Liver (tissue), 9 donors: ENCODE measurements around the gene GCNT1. TPM values are rescaled to one million over a fixed set of nuclear protein-coding genes. Genes with fewer than 3 reads are reported as not detected.

Experiments used
- DNase-seq: peaks from one replicate; pipeline ENCODE4 v3.0.0-alpha.2; 2017; ENCODE audit warnings: low spot score
- H3K27ac ChIP-seq, 2 donors: one replicate each; pipeline ENCODE4 v1.7.0; 2013; ENCODE audit warnings: inconsistent platforms in 2 of 2, low read length in 2 of 2, control low read depth in 1 of 2, low read depth in 1 of 2, mild to moderate bottlenecking in 1 of 2
- H3K27me3 ChIP-seq, 4 donors: one replicate each; pipeline versions ENCODE4 v1.6.1 to v1.7.0; 2013; ENCODE audit warnings: low read length in 3 of 4, inconsistent platforms in 1 of 4, mild to moderate bottlenecking in 1 of 4, moderate library complexity in 1 of 4; ENCODE audit not compliant: control insufficient read depth in 4 of 4, insufficient read depth in 4 of 4
- H3K36me3 ChIP-seq, 4 donors: one replicate each; pipeline versions ENCODE4 v1.6.1 to v1.7.0; 2013; ENCODE audit warnings: low read length in 3 of 4, mild to moderate bottlenecking in 3 of 4, low read depth in 1 of 4, moderate library complexity in 1 of 4; ENCODE audit not compliant: control insufficient read depth in 4 of 4, insufficient read depth in 3 of 4
- H3K4me1 ChIP-seq, 4 donors: one replicate each; pipeline versions ENCODE4 v1.6.1 to v1.7.0; 2013; ENCODE audit warnings: low read length in 3 of 4, mild to moderate bottlenecking in 3 of 4, moderate library complexity in 1 of 4; ENCODE audit not compliant: control insufficient read depth in 4 of 4, insufficient read depth in 4 of 4
- H3K4me3 ChIP-seq, 3 donors: one replicate each; pipeline versions ENCODE4 v1.6.1 to v1.7.0; 2013; ENCODE audit warnings: low read length in 3 of 3, control low read depth in 1 of 3, low read depth in 1 of 3, mild to moderate bottlenecking in 1 of 3
- H3K9ac ChIP-seq, 2 donors: one replicate each; pipeline ENCODE4 v1.7.0; 2013; ENCODE audit warnings: low read length in 2 of 2, mild to moderate bottlenecking in 2 of 2, moderate library complexity in 2 of 2, control low read depth in 1 of 2, low read depth in 1 of 2
- H3K9me3 ChIP-seq, 4 donors: one replicate each; pipeline versions ENCODE4 v1.6.1 to v1.7.0; 2013; ENCODE audit warnings: low read length in 3 of 4; ENCODE audit not compliant: control insufficient read depth in 4 of 4
- ATF3 ChIP-seq: IDR thresholded peaks from 2 replicates; pipeline ENCODE4 v1.6.1; 2016; ENCODE audit warnings: antibody characterized with exemption
- EGR1 ChIP-seq, 2 donors: IDR thresholded peaks; 2 replicates each; pipeline ENCODE4 v1.6.1; 2016 to 2018; ENCODE audit warnings: antibody characterized with exemption in 2 of 2, low read depth in 2 of 2
- FOXA2 ChIP-seq: IDR thresholded peaks from 2 replicates; pipeline ENCODE4 v1.6.1; 2016; ENCODE audit warnings: antibody characterized with exemption
- GABPA ChIP-seq, 2 donors: IDR thresholded peaks in 1 of 2; conservative IDR thresholded peaks in 1 of 2; 2 replicates each; pipeline ENCODE4 v1.6.1; 2016; ENCODE audit warnings: antibody characterized with exemption in 2 of 2, mild to moderate bottlenecking in 1 of 2, moderate library complexity in 1 of 2
- HNF4G ChIP-seq: IDR thresholded peaks from 2 replicates; pipeline ENCODE4 v1.6.1; 2016; ENCODE audit warnings: antibody characterized with exemption
- JUND ChIP-seq, 2 donors: IDR thresholded peaks; 2 replicates each; pipeline ENCODE4 v1.6.1; 2016; ENCODE audit warnings: antibody characterized with exemption in 2 of 2
- MAX ChIP-seq: IDR thresholded peaks from 2 replicates; pipeline ENCODE4 v1.6.1; 2016; ENCODE audit warnings: antibody characterized with exemption
- NR2F2 ChIP-seq: IDR thresholded peaks from 2 replicates; pipeline ENCODE4 v1.6.1; 2016; ENCODE audit warnings: antibody characterized with exemption
- RAD21 ChIP-seq, 2 donors: IDR thresholded peaks; 2 replicates each; pipeline ENCODE4 v1.6.1; 2016; ENCODE audit warnings: antibody characterized with exemption in 2 of 2, mild to moderate bottlenecking in 2 of 2
- REST ChIP-seq: IDR thresholded peaks from 2 replicates; pipeline ENCODE4 v1.6.1; 2016; ENCODE audit warnings: antibody characterized with exemption, mild to moderate bottlenecking
- RXRA ChIP-seq, 2 donors: IDR thresholded peaks; 2 replicates each; pipeline ENCODE4 v1.6.1; 2017 to 2018; ENCODE audit warnings: antibody characterized with exemption in 2 of 2, mild to moderate bottlenecking in 1 of 2
- SP1 ChIP-seq: IDR thresholded peaks from 2 replicates; pipeline ENCODE4 v1.6.1; 2018; ENCODE audit warnings: antibody characterized with exemption, mild to moderate bottlenecking
- TAF1 ChIP-seq: conservative IDR thresholded peaks from 2 replicates; pipeline ENCODE4 v1.6.1; 2016; ENCODE audit warnings: antibody characterized with exemption, mild to moderate bottlenecking
- YY1 ChIP-seq: IDR thresholded peaks from 2 replicates; pipeline ENCODE4 v1.6.1; 2016; ENCODE audit warnings: antibody characterized with exemption, mild to moderate bottlenecking
- ZBTB33 ChIP-seq: IDR thresholded peaks from 2 replicates; pipeline ENCODE4 v1.6.1; 2016; ENCODE audit warnings: antibody characterized with exemption
- WGBS: extraction: QIAGEN DNeasy Blood & Tissue Kit; methylation state at CpG from one replicate; pipeline ENCODE4 v1.1.7; 2013; 5-methylcytosine and 5-hydroxymethylcytosine counted together
- polyA plus RNA-seq, 2 donors: library from polyadenylated mRNA; stranded (reverse) in 1 of 2; unstranded in 1 of 2; fragments of 200-250 nt in 1 of 2; fragments of >200 nt in 1 of 2; fragmentation: Nextera tagmentation in 1 of 2; extraction: Ambion mirVana in 1 of 2; gene quantifications; one replicate each; pipeline versions ENCODE4 v1.2.1 to v1.2.3, GENCODE V29; 2013 to 2015
- total RNA-seq, 2 donors: library from RNA; depleted of rRNA; stranded (reverse); fragments of >200 nt; gene quantifications; one replicate each; pipeline ENCODE4 v1.2.3, GENCODE V29; 2014
- donor health status: healthy.
- donor health status: healthy.
- donor health status: healthy.
- donor health status: healthy.
- donor health status: healthy.

GCNT1 gene
- total and polyA plus RNA-seq, 4 donors = 0.82 to 4.3 (median 2.6) TPM

GRCh38 chr9:76463211-76463610 lies 4.2 kb downstream of the GCNT1 start:
- Histone ChIP-seq H3K9ac (no peak overlapping the region), H3K9me3 (no peaks in the 10 kb centered on the region), H3K27ac (no peak overlapping the region), H3K36me3 (no peaks in the 10 kb centered on the region), H3K4me1 (peaks cover 4 to 13% (median 13%) of the 10 kb centered on the region in 4 donors), H3K27me3 (no peaks in the 10 kb centered on the region), H3K4me3 (no peak overlapping the region)
- no peak for DNase-seq
- TF ChIP-seq TAF1 (no peak), REST (no peak), FOXA2 (no peak), ZBTB33 (no peak), MAX (no peak), RAD21 (IDR thresholded peaks at IDR 0.05) (no peak), GABPA (IDR thresholded peaks at IDR 0.05 in 1 of 2, conservative IDR thresholded peaks at IDR 0.05 in 1 of 2) (no peak), JUND (IDR thresholded peaks at IDR 0.05) (no peak), EGR1 (IDR thresholded peaks at IDR 0.05; ENCODE audit: low read depth in 2 of 2) (no peak), SP1 (no peak), YY1 (no peak), NR2F2 (no peak), HNF4G (no peak), RXRA (IDR thresholded peaks at IDR 0.05) (no peak)
- 80% methylated on average over 4 of the region's 4 CpGs for WGBS

GRCh38 chr9:76464706-76465105 lies 5.7 kb downstream of the GCNT1 start:
- H3K4me3 ChIP-seq = no peak overlapping the region
- H3K36me3 ChIP-seq = no peaks in the 10 kb centered on the region
- peaks cover 0 to 5% (median 5%) of the 10 kb centered on the region in 4 donors for H3K4me1 ChIP-seq
- no peak for DNase-seq
- no peaks in the 10 kb centered on the region for H3K27me3 ChIP-seq
- H3K27ac ChIP-seq = no peak overlapping the region
- TF ChIP-seq GABPA (IDR thresholded peaks at IDR 0.05 in 1 of 2, conservative IDR thresholded peaks at IDR 0.05 in 1 of 2) (no peak), YY1 (no peak), MAX (no peak), ZBTB33 (no peak), ATF3 (no peak)
- 98% methylated on average over 1 of the region's 1 CpG for WGBS
- H3K9me3 ChIP-seq = no peaks in the 10 kb centered on the region
- H3K9ac ChIP-seq = no peak overlapping the region
